ENCODE results near the gene ALS2CL. TPM values are rescaled to one million over a fixed set of nuclear protein-coding genes. Genes with fewer than 3 reads are reported as not detected.

The ALS2CL gene
- total and polyA plus RNA-seq, 12 donors: 1.5 to 48.3 (median 10.1) TPM

DNA sequence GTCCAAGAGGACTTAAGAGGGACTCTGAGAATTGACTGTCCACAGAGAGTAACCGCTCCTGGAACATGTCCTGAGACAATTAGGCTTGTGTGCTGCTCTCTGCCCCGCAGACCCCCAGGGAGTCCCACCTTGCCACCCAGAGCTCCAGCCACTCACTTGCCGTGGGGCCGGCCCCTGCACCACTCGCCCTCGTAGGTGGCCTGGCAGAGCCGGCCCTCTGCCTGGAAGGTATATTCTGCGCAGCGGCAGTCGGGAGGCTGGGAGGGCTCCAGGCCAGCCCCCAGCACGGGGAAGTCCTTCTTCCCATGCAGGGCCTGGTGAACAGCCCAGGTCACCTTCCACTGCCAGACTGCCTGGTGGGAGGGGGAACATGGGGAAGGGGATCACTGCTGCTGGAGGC, 10.5 kb downstream of the ALS2CL start:
- intact Hi-C loops (cut with DNase I): no loop called here
- 74 to 94% (median 90%) methylated on average over 3 to 11 of the region's 11 CpGs for WGBS, 4 donors
- H3K36me3 ChIP-seq (replicated peaks in 1 of 2): no peaks in the 10 kb centered on the region

DNA sequence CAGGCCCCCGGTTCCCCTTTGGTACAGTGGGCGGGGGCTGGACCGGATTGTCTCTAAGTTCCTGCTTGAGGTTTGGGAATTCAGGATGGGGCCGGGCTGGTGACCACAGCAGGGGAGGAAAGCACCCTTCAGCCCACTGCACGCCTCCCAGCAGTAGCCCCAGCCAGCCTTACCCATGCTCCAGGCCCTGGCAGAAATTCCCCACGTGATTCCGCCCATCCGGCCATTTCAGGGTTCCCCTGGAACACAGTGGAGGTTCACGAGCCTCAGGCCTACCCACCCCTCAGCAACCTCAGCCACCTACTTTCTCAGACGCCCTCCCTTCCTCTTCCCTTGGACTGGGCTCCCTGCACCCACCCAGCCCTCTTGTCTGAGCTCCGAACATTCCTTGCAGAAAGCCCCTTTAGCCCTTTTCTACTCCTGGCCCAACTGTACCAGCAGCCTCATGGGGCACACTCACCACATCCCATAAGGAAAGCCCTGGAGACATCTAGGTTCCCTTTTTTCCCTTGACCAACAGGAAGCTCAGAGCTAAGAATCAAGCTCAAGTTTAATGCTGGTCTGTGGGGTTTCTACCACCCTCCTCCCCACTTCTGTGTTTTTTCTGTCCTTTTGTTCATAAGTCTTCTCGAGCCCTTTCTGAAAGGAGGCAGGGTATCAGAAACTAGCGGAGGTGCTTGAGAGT, 11.5 kb downstream of the ALS2CL start:
- 78 to 83% (median 79%) methylated on average over 12 to 13 of the region's 13 CpGs for WGBS, 4 donors

More for the DNA sequence above, 10.5 kb downstream of the ALS2CL start:
- TF ChIP-seq, protein P1, sequence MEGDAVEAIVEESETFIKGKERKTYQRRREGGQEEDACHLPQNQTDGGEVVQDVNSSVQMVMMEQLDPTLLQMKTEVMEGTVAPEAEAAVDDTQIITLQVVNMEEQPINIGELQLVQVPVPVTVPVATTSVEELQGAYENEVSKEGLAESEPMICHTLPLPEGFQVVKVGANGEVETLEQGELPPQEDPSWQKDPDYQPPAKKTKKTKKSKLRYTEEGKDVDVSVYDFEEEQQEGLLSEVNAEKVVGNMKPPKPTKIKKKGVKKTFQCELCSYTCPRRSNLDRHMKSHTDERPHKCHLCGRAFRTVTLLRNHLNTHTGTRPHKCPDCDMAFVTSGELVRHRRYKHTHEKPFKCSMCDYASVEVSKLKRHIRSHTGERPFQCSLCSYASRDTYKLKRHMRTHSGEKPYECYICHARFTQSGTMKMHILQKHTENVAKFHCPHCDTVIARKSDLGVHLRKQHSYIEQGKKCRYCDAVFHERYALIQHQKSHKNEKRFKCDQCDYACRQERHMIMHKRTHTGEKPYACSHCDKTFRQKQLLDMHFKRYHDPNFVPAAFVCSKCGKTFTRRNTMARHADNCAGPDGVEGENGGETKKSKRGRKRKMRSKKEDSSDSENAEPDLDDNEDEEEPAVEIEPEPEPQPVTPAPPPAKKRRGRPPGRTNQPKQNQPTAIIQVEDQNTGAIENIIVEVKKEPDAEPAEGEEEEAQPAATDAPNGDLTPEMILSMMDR (IDR thresholded peaks at IDR 0.05): no peak
- TF ChIP-seq POLR2A (IDR thresholded peaks at IDR 0.05): no peak
- no peaks in the 10 kb centered on the region for H3K27me3 ChIP-seq
- H3K27ac ChIP-seq: no peak overlapping the region
- no peak overlapping the region for H3K4me3 ChIP-seq
- no peak for DNase-seq
- H3K4me1 ChIP-seq (replicated peaks in 1 of 2): no peaks in the 10 kb centered on the region
- no peaks in the 10 kb centered on the region for H3K9me3 ChIP-seq (replicated peaks in 1 of 3)

GRCh38 chr3:46681387-46681786, 12.1 kb downstream of the ALS2CL start:
- H3K27me3 ChIP-seq: no peaks in the 10 kb centered on the region
- no peaks in the 10 kb centered on the region for H3K4me1 ChIP-seq (replicated peaks in 1 of 2)
- TF ChIP-seq POLR2A (IDR thresholded peaks at IDR 0.05): no peak
- TF ChIP-seq, protein P1 (IDR thresholded peaks at IDR 0.05): no peak
- H3K9me3 ChIP-seq (replicated peaks in 1 of 3): no peaks in the 10 kb centered on the region
- no peak overlapping the region for H3K4me3 ChIP-seq
- DNase-seq: no peak
- intact Hi-C loops (cut with DNase I): no loop called here
- 80 to 97% (median 91%) methylated on average over 1 to 10 of the region's 10 CpGs for WGBS, 4 donors
- H3K27ac ChIP-seq: no peak overlapping the region
- H3K36me3 ChIP-seq (replicated peaks in 1 of 2): no peaks in the 10 kb centered on the region

More for the DNA sequence above, 11.5 kb downstream of the ALS2CL start:
- Histone ChIP-seq H3K4me1 (replicated peaks in 1 of 2) (no peaks in the 10 kb centered on the region), H3K4me3 (no peak overlapping the region), H3K27me3 (no peaks in the 10 kb centered on the region), H3K9me3 (replicated peaks in 1 of 3) (no peaks in the 10 kb centered on the region), H3K27ac (no peak overlapping the region), H3K36me3 (replicated peaks in 1 of 2) (no peaks in the 10 kb centered on the region)
- DNase-seq: no peak
- intact Hi-C loops (cut with DNase I): no loop called here
- no peak for TF ChIP-seq POLR2A (IDR thresholded peaks at IDR 0.05)
- TF ChIP-seq, protein P1 (IDR thresholded peaks at IDR 0.05): no peak

DNA sequence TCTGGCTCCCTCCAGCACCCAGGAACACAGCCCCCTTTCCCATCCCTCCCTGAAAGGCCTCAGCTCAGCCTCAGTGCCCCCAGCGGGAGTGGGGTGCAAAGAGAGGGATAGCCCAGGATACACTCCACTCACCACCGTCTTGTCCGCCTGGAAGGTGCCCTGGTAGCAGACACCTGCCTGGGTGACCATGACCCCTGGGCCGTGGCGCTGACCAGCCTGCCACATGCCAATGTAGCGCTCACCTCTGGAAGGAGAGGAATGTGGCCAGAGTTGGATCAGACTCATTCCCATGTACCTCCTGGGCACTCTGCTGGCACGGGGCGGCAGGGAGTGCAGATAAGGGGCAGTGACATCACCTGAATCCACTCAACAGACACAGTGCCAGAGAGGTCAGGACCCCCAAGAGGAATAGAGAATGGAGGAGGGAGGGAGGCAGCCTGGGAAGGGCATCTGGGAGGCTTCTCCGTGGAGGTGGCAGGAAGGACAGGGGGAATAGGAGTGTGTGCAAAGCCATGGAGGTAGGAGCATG, 13.1 kb downstream of the ALS2CL start:
- TF ChIP-seq POLR2A (IDR thresholded peaks at IDR 0.05): no peak
- TF ChIP-seq, protein P1 (IDR thresholded peaks at IDR 0.05): no peak
- no peaks in the 10 kb centered on the region for H3K36me3 ChIP-seq (replicated peaks in 1 of 2)

More for the DNA sequence above, 13.1 kb downstream of the ALS2CL start:
- intact Hi-C loops (cut with DNase I): no loop called here
- no peaks in the 10 kb centered on the region for H3K9me3 ChIP-seq (replicated peaks in 1 of 3)
- WGBS, 4 donors: 84 to 98% (median 87%) methylated on average over 6 to 9 of the region's 9 CpGs
- no peak overlapping the region for H3K4me3 ChIP-seq
- H3K27me3 ChIP-seq: no peaks in the 10 kb centered on the region
- H3K4me1 ChIP-seq (replicated peaks in 1 of 2): no peaks in the 10 kb centered on the region
- H3K27ac ChIP-seq: no peak overlapping the region
- no peak for DNase-seq
